Left lung (tissue), 10 donors: ENCODE data around the gene HOXD10. TPM values are rescaled to one million over a fixed set of nuclear protein-coding genes. Genes with fewer than 3 reads are reported as not detected.

Experiments used
- ATAC-seq: fragments of 200-7000 bp; cut with Tn5 transposase; one replicate; pipeline ENCODE4 v1.9.1; 2020; ENCODE audit warnings: moderate library complexity
- DNase-seq, 4 donors: peaks; one replicate each; pipeline ENCODE4 v3.0.0-alpha.2; 2013 to 2020
- H3K27ac ChIP-seq, 2 donors: fragments of 200-600 bp; sonication (generic) in 1 of 2; one replicate each; pipeline versions ENCODE4 v1.5.0 to v1.8.0; 2020 to 2021
- H3K27me3 ChIP-seq, 2 donors: fragments of 200-600 bp; sonication (generic) in 1 of 2; one replicate each; pipeline versions ENCODE4 v1.5.0 to v1.8.0; 2020 to 2021
- H3K36me3 ChIP-seq, 2 donors: fragments of 200-600 bp; sonication (generic) in 1 of 2; one replicate each; pipeline versions ENCODE4 v1.5.0 to v1.8.0; 2020 to 2021
- H3K4me1 ChIP-seq, 2 donors: fragments of 200-600 bp; one replicate each; pipeline ENCODE4 v1.8.0; 2021
- H3K4me3 ChIP-seq, 2 donors: fragments of 200-600 bp; sonication (generic) in 1 of 2; one replicate each; pipeline versions ENCODE4 v1.5.0 to v1.8.0; 2020 to 2021; ENCODE audit warnings: mild to moderate bottlenecking in 1 of 2
- H3K9me3 ChIP-seq, 2 donors: fragments of 200-600 bp; sonication (generic) in 1 of 2; one replicate each; pipeline versions ENCODE4 v1.5.0 to v1.8.0; 2020 to 2021
- CTCF ChIP-seq, 2 donors: fragments of 200-600 bp; sonication (generic) in 1 of 2; IDR thresholded peaks; one replicate each; pipeline versions ENCODE4 v1.5.0 to v1.8.0; 2021; ENCODE audit warnings: antibody characterized with exemption in 2 of 2
- intact Hi-C, 2 donors: fragments of 100-400 bp; cut with DNase I; formaldehyde crosslinking; loops; one replicate each; pipeline versions ENCODE4 v1.11.2 to v1.14.2; 2022
- polyA plus RNA-seq, 6 donors: library from polyadenylated mRNA; unstranded; fragments of 120-200 nt; gene quantifications; one replicate each; pipeline ENCODE4 v1.2.1, GENCODE V29; 2013; ENCODE audit not compliant: insufficient read length in 6 of 6
- total RNA-seq, 2 donors: library from RNA; stranded (reverse); fragmentation: NEBNext Ultra II Directional; extraction: Animal tissue kit (Norgen Biotek cat#: 25700); gene quantifications; one replicate each; pipeline ENCODE4 v1.2.1, GENCODE V29; 2021
- donor health status: DM: no; HTN: yes; CAD: no.
- donor health status: DM: no; HTN: no; CAD: no.

Gene HOXD10
- total and polyA plus RNA-seq, 8 donors, result 0.31 to 1.5 (median 0.44) TPM; not detected in 2

GRCh38 chr2:176147800-176148496 is 31.4 kb downstream of the HOXD10 start:
- DNase-seq (no peak), ATAC-seq (no peak)
- Histone ChIP-seq H3K4me3 (no peak overlapping the region), H3K27ac (no peak overlapping the region), H3K4me1 (no peaks in the 10 kb centered on the region), H3K9me3 (no peaks in the 10 kb centered on the region), H3K36me3 (no peaks in the 10 kb centered on the region), H3K27me3 (peaks cover 83 to 100% of the 10 kb centered on the region in 2 donors)
- no peak for TF ChIP-seq CTCF (IDR thresholded peaks at IDR 0.05)
- intact Hi-C loops, result loop anchor here in 1 of 2 donors (10.0 kb wide), 1 partner anchor 307 kb away; no protein-coding TSS in a partner anchor

- H3K9me3 ChIP-seq, result no peaks in the 10 kb centered on the region
- peaks cover 93 to 100% of the 10 kb centered on the region in 2 donors for H3K27me3 ChIP-seq
- H3K36me3 ChIP-seq, result no peaks in the 10 kb centered on the region
- no peaks in the 10 kb centered on the region for H3K4me1 ChIP-seq
- ATAC-seq, result no peak
- DNase-seq, result no peak
- H3K27ac ChIP-seq, result no peak overlapping the region
- intact Hi-C loops, result loop anchor here in 1 of 2 donors (10.0 kb wide), 1 partner anchor 306 kb away; no protein-coding TSS in a partner anchor
- H3K4me3 ChIP-seq, result no peak overlapping the region
- no peak for TF ChIP-seq CTCF (IDR thresholded peaks at IDR 0.05)
Measured at GRCh38 chr2:176148751-176149421, 32.3 kb downstream of the HOXD10 start.

GRCh38 chr2:176149481-176149938 is 32.9 kb downstream of the HOXD10 start:
- Histone ChIP-seq H3K27ac (no peak overlapping the region), H3K4me1 (no peaks in the 10 kb centered on the region), H3K36me3 (no peaks in the 10 kb centered on the region), H3K27me3 (peaks cover 97 to 100% of the 10 kb centered on the region in 2 donors), H3K9me3 (no peaks in the 10 kb centered on the region), H3K4me3 (no peak overlapping the region)
- no peak for TF ChIP-seq CTCF (IDR thresholded peaks at IDR 0.05)
- no peak for ATAC-seq
- intact Hi-C loops, result loop anchor here in 1 of 2 donors (10.0 kb wide), 1 partner anchor 305 kb away; no protein-coding TSS in a partner anchor
- no peak for DNase-seq

- Histone ChIP-seq H3K27me3 (peaks cover 98 to 100% of the 10 kb centered on the region in 2 donors), H3K36me3 (no peaks in the 10 kb centered on the region), H3K4me1 (no peaks in the 10 kb centered on the region), H3K9me3 (no peaks in the 10 kb centered on the region), H3K27ac (no peak overlapping the region), H3K4me3 (no peak overlapping the region)
- ATAC-seq, result no peak
- no peak for TF ChIP-seq CTCF (IDR thresholded peaks at IDR 0.05)
- intact Hi-C loops, result loop anchor here in 1 of 2 donors (10.0 kb wide), 1 partner anchor 305 kb away; no protein-coding TSS in a partner anchor
- DNase-seq, result no peak
Measured at GRCh38 chr2:176149939-176150583, 33.5 kb downstream of the HOXD10 start.
